Measurements from ENCODE around the gene TXNL4A.

TXNL4A gene

DNA sequence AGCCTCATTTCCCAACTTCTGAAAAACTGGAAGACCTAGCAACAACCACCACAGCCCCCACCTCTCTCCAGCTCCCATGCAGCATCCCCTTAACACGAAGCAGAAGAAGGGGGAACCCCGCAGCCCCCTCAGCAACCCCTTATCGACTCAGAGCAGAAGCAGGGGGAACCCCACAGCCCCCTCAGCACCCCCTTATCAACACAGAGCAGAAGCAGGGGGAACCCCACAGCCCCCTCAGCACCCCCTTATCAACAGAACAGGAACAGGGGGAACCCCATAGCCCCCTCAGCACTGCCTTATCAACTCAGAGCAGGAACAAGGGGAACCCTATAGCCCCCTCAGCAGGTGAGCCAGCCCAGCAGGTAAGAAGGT is 43.6 kb downstream of the TXNL4A start:
- no peaks in the 10 kb centered on the region for H3K36me3 ChIP-seq (ENCODE audit: low read length)

DNA sequence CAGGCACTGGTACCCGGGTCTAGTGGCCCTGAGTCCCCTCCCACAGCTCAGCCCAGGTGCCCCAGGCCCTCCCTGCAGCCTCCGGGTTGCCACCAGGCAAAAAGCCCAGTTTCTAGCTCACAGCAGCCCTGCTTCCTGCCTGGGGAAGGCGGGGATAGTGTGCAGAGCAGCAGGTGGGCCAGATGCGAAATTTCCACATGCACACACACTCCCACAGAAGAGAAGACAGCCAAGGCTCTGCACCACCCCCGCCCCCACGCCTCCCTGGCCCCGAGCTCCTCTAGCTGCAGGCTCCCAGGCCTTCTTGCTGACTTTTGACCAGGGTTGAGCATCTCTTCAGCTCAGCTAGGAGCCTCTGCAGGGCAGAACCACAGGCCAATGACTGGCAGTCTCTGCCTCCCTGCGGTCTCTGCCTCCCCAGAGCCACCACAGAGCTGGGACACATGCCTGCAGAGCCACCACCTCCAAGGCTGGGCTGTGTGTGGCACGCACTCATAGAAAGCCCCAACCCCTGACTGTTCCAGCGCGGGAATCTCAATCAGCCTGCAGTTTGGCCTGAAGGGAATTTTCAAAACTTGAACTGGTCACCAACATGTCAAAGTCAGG is 44.1 kb downstream of the TXNL4A start:
- H3K27me3 ChIP-seq (ENCODE audit: low read length) = no peaks in the 10 kb centered on the region
- no peak overlapping the region for H3K27ac ChIP-seq (ENCODE audit: low read depth, low read length)
- no peaks in the 10 kb centered on the region for H3F3A ChIP-seq (ENCODE audit: insufficient read depth)
- H3K4me2 ChIP-seq (ENCODE audit: low read depth, low read length, poor library complexity, severe bottlenecking) = no peak overlapping the region
- no peaks in the 10 kb centered on the region for H3K9me3 ChIP-seq (ENCODE audit: insufficient read depth, low read length)
- H3K9me2 ChIP-seq (replicated peaks; ENCODE audit: insufficient read depth, low read length) = no peaks in the 10 kb centered on the region
- H2AFZ ChIP-seq (ENCODE audit: low read depth, low read length, severe bottlenecking) = no peak overlapping the region
- H3K79me2 ChIP-seq (ENCODE audit: insufficient read depth, low read length) = peaks cover 11% of the 10 kb centered on the region; the same call in 1 of the 2 replicates
- no peak overlapping the region for H3K9ac ChIP-seq (ENCODE audit: low read length)
- TF ChIP-seq, protein P1, sequence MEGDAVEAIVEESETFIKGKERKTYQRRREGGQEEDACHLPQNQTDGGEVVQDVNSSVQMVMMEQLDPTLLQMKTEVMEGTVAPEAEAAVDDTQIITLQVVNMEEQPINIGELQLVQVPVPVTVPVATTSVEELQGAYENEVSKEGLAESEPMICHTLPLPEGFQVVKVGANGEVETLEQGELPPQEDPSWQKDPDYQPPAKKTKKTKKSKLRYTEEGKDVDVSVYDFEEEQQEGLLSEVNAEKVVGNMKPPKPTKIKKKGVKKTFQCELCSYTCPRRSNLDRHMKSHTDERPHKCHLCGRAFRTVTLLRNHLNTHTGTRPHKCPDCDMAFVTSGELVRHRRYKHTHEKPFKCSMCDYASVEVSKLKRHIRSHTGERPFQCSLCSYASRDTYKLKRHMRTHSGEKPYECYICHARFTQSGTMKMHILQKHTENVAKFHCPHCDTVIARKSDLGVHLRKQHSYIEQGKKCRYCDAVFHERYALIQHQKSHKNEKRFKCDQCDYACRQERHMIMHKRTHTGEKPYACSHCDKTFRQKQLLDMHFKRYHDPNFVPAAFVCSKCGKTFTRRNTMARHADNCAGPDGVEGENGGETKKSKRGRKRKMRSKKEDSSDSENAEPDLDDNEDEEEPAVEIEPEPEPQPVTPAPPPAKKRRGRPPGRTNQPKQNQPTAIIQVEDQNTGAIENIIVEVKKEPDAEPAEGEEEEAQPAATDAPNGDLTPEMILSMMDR (IDR thresholded peaks at IDR 0.05; ENCODE audit: insufficient read depth, low read length, poor library complexity, severe bottlenecking) = no peak
- no peak for TF ChIP-seq EZH2phosphoT487 (conservative IDR thresholded peaks at IDR 0.05; ENCODE audit: low read length)
- no peaks in the 10 kb centered on the region for H3K36me3 ChIP-seq (ENCODE audit: low read length)
- no peaks in the 10 kb centered on the region for H4K20me1 ChIP-seq (ENCODE audit: low read depth, low read length)
- H3K4me3 ChIP-seq (ENCODE audit: insufficient read depth, low read length, poor library complexity, severe bottlenecking) = no peak overlapping the region

More for the DNA sequence above, 43.6 kb downstream of the TXNL4A start:
- peaks cover 11% of the 10 kb centered on the region; the same call in 1 of the 2 replicates for H3K79me2 ChIP-seq (ENCODE audit: insufficient read depth, low read length)
- 0 out of 2 replicates have a peak, but pooled peaks cover 3% of the 10 kb centered on the region for H3F3A ChIP-seq (ENCODE audit: insufficient read depth)
- H3K4me3 ChIP-seq (ENCODE audit: insufficient read depth, low read length, poor library complexity, severe bottlenecking) = no peak overlapping the region
- no peak overlapping the region for H2AFZ ChIP-seq (ENCODE audit: low read depth, low read length, severe bottlenecking)
- no peaks in the 10 kb centered on the region for H4K20me1 ChIP-seq (ENCODE audit: low read depth, low read length)
- TF ChIP-seq EZH2phosphoT487 (conservative IDR thresholded peaks at IDR 0.05; ENCODE audit: low read length) = no peak
- TF ChIP-seq, protein P1 (IDR thresholded peaks at IDR 0.05; ENCODE audit: insufficient read depth, low read length, poor library complexity, severe bottlenecking) = no peak
- H3K9me3 ChIP-seq (ENCODE audit: insufficient read depth, low read length) = no peaks in the 10 kb centered on the region
- no peak overlapping the region for H3K27ac ChIP-seq (ENCODE audit: low read depth, low read length)
- H3K4me2 ChIP-seq (ENCODE audit: low read depth, low read length, poor library complexity, severe bottlenecking) = no peak overlapping the region
- H3K27me3 ChIP-seq (ENCODE audit: low read length) = no peaks in the 10 kb centered on the region
- H3K9me2 ChIP-seq (replicated peaks; ENCODE audit: insufficient read depth, low read length) = no peaks in the 10 kb centered on the region
- H3K9ac ChIP-seq (ENCODE audit: low read length) = no peak overlapping the region

DNA sequence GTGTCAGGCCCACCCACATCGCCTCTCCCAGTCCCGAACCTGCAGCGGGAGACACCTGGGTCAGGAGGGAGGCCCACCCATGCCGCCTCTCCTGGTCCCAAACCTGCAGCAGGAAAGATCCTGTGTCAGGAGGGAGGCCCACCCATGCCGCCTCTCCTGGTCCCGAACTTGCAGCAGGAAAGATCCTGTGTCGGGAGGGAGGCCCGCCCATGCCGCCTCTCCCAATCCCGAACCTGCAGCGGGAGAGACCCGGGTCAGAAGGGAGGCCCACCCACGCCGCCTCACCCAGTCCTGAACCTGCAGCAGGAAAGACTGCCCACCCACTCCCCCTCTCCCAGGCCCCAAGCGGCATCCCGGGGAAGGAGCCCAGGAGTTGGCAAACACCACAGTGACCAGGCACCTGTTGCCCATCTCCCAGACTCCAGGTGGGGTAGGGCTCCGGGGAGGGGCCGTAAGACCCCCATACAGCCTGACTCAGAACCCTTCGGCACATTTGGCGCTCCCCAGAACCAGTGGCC is 44.7 kb downstream of the TXNL4A start:
- no peaks in the 10 kb centered on the region for H3F3A ChIP-seq (ENCODE audit: insufficient read depth)
- H3K4me3 ChIP-seq (ENCODE audit: insufficient read depth, low read length, poor library complexity, severe bottlenecking) = no peak overlapping the region
- H3K9me3 ChIP-seq (ENCODE audit: insufficient read depth, low read length) = no peaks in the 10 kb centered on the region
- H3K4me2 ChIP-seq (ENCODE audit: low read depth, low read length, poor library complexity, severe bottlenecking) = no peak overlapping the region
- H3K27ac ChIP-seq (ENCODE audit: low read depth, low read length) = no peak overlapping the region
- H2AFZ ChIP-seq (ENCODE audit: low read depth, low read length, severe bottlenecking) = no peak overlapping the region
- no peaks in the 10 kb centered on the region for H3K27me3 ChIP-seq (ENCODE audit: low read length)
- no peak overlapping the region for H3K9ac ChIP-seq (ENCODE audit: low read length)
- H3K79me2 ChIP-seq (ENCODE audit: insufficient read depth, low read length) = peaks cover 11% of the 10 kb centered on the region; the same call in 1 of the 2 replicates
- H3K9me2 ChIP-seq (replicated peaks; ENCODE audit: insufficient read depth, low read length) = no peaks in the 10 kb centered on the region
- TF ChIP-seq EZH2phosphoT487 (conservative IDR thresholded peaks at IDR 0.05; ENCODE audit: low read length) = no peak
- TF ChIP-seq, protein P1 (IDR thresholded peaks at IDR 0.05; ENCODE audit: insufficient read depth, low read length, poor library complexity, severe bottlenecking) = no peak
- H4K20me1 ChIP-seq (ENCODE audit: low read depth, low read length) = no peaks in the 10 kb centered on the region
- no peaks in the 10 kb centered on the region for H3K36me3 ChIP-seq (ENCODE audit: low read length)

Measured in SU-DHL-6 (cell line).